HepG2 (cell line): Measurements from ENCODE around the gene NISCH. TPM values are rescaled to one million over a fixed set of nuclear protein-coding genes. Genes with fewer than 3 reads are reported as not detected.

Experiments used
- EEA1 ChIP-seq: sonication (generic); formaldehyde crosslinking; IDR thresholded peaks from 2 replicates; pipeline ENCODE4 v1.5.1; 2020; ENCODE audit warnings: mild to moderate bottlenecking, missing genetic modification reagents, borderline replicate concordance
- GABPA ChIP-seq, 2 experiments: IDR thresholded peaks; 2 replicates each; pipeline ENCODE4 v1.6.1; 2011 to 2016; ENCODE audit warnings: low read depth in 2 of 2, low read length in 1 of 2, missing biosample characterization in 1 of 2, missing genetic modification characterization in 1 of 2
- HOXD1 ChIP-seq: sonication (generic); formaldehyde crosslinking; IDR thresholded peaks from 2 replicates; pipeline ENCODE4 v1.5.0; 2020; ENCODE audit warnings: missing genetic modification reagents
- NR2F2 ChIP-seq: IDR thresholded peaks from 2 replicates; pipeline ENCODE4 v1.6.1; 2012; ENCODE audit warnings: low read depth, inconsistent platforms, borderline replicate concordance
- SMAD3 ChIP-seq: sonication (generic); formaldehyde crosslinking; IDR thresholded peaks from 2 replicates; pipeline ENCODE4 v1.4.0; 2020; ENCODE audit warnings: missing genetic modification reagents
- SPEN ChIP-seq: sonication (generic); formaldehyde crosslinking; IDR thresholded peaks from 2 replicates; pipeline ENCODE4 v1.5.1; 2020; ENCODE audit warnings: low read depth, mild to moderate bottlenecking, missing genetic modification reagents
- TAF15 ChIP-seq: fragments of 200-400 bp; formaldehyde crosslinking; IDR thresholded peaks from one replicate; pipeline ENCODE4 v1.6.1; 2018; ENCODE audit warnings: mild to moderate bottlenecking, low read depth, low read length; ENCODE audit not compliant: poor library complexity, severe bottlenecking
- ZNF17 ChIP-seq: sonication (generic); formaldehyde crosslinking; IDR thresholded peaks from 2 replicates; pipeline ENCODE4 v1.5.0; 2020; ENCODE audit warnings: mild to moderate bottlenecking, missing genetic modification reagents
- ZNF660 ChIP-seq: sonication (generic); formaldehyde crosslinking; IDR thresholded peaks from 2 replicates; pipeline ENCODE4 v1.5.1; 2020; ENCODE audit warnings: mild to moderate bottlenecking, low read depth, missing genetic modification reagents, borderline replicate concordance
- polyA plus RNA-seq, 8 experiments: library from polyadenylated mRNA; depleted of rRNA in 3 of 8; stranded (reverse) in 7 of 8; unstranded in 1 of 8; fragments of >200 nt; fragmentation: Illumina TruSeq in 4 of 8; extraction: Trizol in 4 of 8; gene quantifications; 2 replicates each; pipeline versions ENCODE4 v1.2.1 to v1.2.3, GENCODE V29; 2011 to 2016; ENCODE audit warnings: low read depth in 4 of 8, missing spikeins in 1 of 8, mixed read lengths in 1 of 8; ENCODE audit not compliant: insufficient read depth in 1 of 8
- total RNA-seq, 5 experiments: library from RNA; depleted of rRNA; stranded (reverse); fragments of >200 nt; fragmentation: Illumina TruSeq; extraction: Trizol; gene quantifications; 2 replicates each; pipeline ENCODE4 v1.2.3, GENCODE V29; 2016; ENCODE audit warnings: low read depth in 1 of 5
- TF ChIP-seq, protein P1 (sequence below): sonication (generic); formaldehyde crosslinking; IDR thresholded peaks from 2 replicates; pipeline ENCODE4 v1.8.1; 2023; ENCODE audit warnings: missing genetic modification reagents, inconsistent platforms, borderline replicate concordance
- TF ChIP-seq, protein P2 (sequence below): sonication (generic); formaldehyde crosslinking; IDR thresholded peaks from 2 replicates; pipeline ENCODE4 v1.4.0; 2020; ENCODE audit warnings: missing genetic modification reagents
- TF ChIP-seq, protein P3 (sequence below): sonication (generic); formaldehyde crosslinking; IDR thresholded peaks from 2 replicates; pipeline ENCODE4 v1.4.0; 2020; ENCODE audit warnings: low read depth, mild to moderate bottlenecking, missing genetic modification reagents
- TF ChIP-seq, protein P4 (sequence below): sonication (generic); formaldehyde crosslinking; IDR thresholded peaks from 2 replicates; pipeline ENCODE4 v1.5.0; 2020; ENCODE audit warnings: missing genetic modification reagents, mild to moderate bottlenecking, borderline replicate concordance
- TF ChIP-seq, protein P5 (sequence below): IDR thresholded peaks from 2 replicates; pipeline ENCODE4 v1.6.1; 2012; ENCODE audit warnings: inconsistent platforms

The NISCH gene
- total and polyA plus RNA-seq, 2 of the 13 experiments (the other 11 are each of a cell fraction or from before 2014, with no cell fraction given) = 27.0 to 47.6 TPM

DNA sequence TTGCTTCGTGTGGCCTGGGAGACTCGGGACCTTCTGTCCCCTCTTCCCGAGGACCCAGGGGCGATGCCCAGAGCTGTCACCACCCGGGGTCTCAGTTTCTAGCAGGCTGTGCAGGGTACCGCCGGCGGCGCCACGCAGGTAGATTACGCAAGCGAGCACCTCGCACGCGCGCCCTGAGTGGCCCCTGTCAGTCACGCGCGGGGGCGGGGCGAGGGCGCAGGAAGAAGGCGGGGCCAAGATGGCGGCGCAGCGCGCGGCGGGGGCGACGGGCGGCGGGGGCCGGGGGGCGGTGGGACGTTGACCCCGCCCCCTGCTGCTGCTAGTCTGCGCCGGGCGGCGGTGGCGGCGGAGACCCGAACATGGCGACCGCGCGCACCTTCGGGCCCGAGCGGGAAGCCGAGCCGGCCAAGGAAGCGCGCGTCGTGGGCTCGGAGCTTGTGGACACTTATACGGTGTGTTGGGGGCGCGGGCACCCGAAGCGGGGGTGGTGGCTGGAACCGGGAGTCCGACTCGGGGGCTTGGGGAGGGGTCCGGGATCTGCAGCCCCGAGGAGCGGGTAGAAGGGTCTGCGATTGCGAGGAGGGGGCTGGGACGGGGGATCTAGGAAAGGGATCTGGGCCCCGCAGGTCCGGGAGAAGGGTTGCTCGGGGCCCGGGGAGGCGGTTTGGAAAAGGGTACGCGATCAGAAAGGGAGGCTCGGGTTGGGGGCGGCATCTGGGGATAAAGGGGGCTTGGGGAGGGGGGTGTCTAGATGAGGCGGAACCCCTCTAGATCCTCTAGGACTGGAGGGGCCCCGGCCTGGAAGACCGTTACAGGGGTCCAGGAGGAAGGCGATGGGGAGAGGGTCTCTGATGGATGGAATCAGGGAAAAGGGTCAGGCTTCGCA is at the start of gene NISCH (continued):
- TF ChIP-seq TAF15 (no peak), EEA1 (CRISPR knock-in tag) (no peak), SPEN (CRISPR knock-in tag) (no peak), SMAD3 (CRISPR knock-in tag) (no peak), ZNF660 (CRISPR knock-in tag) (no peak), ZNF17 (CRISPR knock-in tag) (no peak), HOXD1 (CRISPR knock-in tag) (no peak), NR2F2 (no peak), GABPA (IDR thresholded peaks at IDR 0.05; ENCODE audit: low read depth, low read length) (no peak), GABPA (CRISPR knock-in tag; IDR thresholded peaks at IDR 0.05; ENCODE audit: low read depth) (peak; percentile 45; the same call in 1 of the 2 replicates)
- TF ChIP-seq, protein P1, sequence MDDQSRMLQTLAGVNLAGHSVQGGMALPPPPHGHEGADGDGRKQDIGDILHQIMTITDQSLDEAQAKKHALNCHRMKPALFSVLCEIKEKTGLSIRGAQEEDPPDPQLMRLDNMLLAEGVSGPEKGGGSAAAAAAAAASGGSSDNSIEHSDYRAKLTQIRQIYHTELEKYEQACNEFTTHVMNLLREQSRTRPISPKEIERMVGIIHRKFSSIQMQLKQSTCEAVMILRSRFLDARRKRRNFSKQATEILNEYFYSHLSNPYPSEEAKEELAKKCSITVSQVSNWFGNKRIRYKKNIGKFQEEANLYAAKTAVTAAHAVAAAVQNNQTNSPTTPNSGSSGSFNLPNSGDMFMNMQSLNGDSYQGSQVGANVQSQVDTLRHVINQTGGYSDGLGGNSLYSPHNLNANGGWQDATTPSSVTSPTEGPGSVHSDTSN (CRISPR knock-in tag) = no peak
- TF ChIP-seq, protein P2, sequence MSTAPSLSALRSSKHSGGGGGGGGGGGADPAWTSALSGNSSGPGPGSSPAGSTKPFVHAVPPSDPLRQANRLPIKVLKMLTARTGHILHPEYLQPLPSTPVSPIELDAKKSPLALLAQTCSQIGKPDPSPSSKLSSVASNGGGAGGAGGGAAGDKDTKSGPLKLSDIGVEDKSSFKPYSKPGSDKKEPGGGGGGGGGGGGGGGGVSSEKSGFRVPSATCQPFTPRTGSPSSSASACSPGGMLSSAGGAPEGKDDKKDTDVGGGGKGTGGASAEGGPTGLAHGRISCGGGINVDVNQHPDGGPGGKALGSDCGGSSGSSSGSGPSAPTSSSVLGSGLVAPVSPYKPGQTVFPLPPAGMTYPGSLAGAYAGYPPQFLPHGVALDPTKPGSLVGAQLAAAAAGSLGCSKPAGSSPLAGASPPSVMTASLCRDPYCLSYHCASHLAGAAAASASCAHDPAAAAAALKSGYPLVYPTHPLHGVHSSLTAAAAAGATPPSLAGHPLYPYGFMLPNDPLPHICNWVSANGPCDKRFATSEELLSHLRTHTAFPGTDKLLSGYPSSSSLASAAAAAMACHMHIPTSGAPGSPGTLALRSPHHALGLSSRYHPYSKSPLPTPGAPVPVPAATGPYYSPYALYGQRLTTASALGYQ (CRISPR knock-in tag) = no peak
- TF ChIP-seq, protein P3, sequence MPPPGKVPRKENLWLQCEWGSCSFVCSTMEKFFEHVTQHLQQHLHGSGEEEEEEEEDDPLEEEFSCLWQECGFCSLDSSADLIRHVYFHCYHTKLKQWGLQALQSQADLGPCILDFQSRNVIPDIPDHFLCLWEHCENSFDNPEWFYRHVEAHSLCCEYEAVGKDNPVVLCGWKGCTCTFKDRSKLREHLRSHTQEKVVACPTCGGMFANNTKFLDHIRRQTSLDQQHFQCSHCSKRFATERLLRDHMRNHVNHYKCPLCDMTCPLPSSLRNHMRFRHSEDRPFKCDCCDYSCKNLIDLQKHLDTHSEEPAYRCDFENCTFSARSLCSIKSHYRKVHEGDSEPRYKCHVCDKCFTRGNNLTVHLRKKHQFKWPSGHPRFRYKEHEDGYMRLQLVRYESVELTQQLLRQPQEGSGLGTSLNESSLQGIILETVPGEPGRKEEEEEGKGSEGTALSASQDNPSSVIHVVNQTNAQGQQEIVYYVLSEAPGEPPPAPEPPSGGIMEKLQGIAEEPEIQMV (CRISPR knock-in tag) = no peak; the same call in 1 of the 2 replicates
- TF ChIP-seq, protein P4, sequence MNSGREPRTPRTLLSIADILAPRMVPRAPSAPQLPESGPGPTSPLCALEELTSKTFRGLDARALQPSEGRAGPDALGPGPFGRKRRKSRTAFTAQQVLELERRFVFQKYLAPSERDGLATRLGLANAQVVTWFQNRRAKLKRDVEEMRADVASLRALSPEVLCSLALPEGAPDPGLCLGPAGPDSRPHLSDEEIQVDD (CRISPR knock-in tag) = no peak
- TF ChIP-seq, protein P5, sequence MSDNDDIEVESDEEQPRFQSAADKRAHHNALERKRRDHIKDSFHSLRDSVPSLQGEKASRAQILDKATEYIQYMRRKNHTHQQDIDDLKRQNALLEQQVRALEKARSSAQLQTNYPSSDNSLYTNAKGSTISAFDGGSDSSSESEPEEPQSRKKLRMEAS = peak; percentile 83
